GM12864 (cell line): Measurements from ENCODE around the gene HECW1.
A peak's percentile ranks its signal among the peaks of the same experiment; 100 is the strongest.

ENCODE experiments used
- DNase-seq: peaks from one replicate; pipeline ENCODE4 v3.0.0-alpha.2; 2011; ENCODE audit warnings: low read depth
- H3K4me3 ChIP-seq: 2 replicates; pipeline ENCODE4 v1.5.1; 2011; ENCODE audit warnings: mild to moderate bottlenecking, low read depth, low read length, control low read depth
- CTCF ChIP-seq: IDR thresholded peaks from 2 replicates; pipeline ENCODE4 v1.5.1; 2011; ENCODE audit warnings: low read depth, mild to moderate bottlenecking, moderate library complexity, low read length, control low read depth, inconsistent platforms; ENCODE audit errors: missing control alignments

HECW1 gene

GRCh38 chr7:43111630-43112458, 603 bp upstream of the HECW1 start:
- no peak overlapping the region for H3K4me3 ChIP-seq
- TF ChIP-seq CTCF: no peak
- DNase-seq: no peak

- TF ChIP-seq CTCF: no peak
- H3K4me3 ChIP-seq: peak overlapping the region; percentile 8; the same call in 1 of the 2 replicates
- DNase-seq: no peak
Measured at GRCh38 chr7:43112941-43113621, 634 bp downstream of the HECW1 start.

GRCh38 chr7:43113622-43114457, 1.4 kb downstream of the HECW1 start:
- no peak overlapping the region; the same call in 1 of the 2 replicates for H3K4me3 ChIP-seq
- no peak for TF ChIP-seq CTCF
- no peak for DNase-seq

GRCh38 chr7:43114458-43114780, 2.0 kb downstream of the HECW1 start:
- no peak for TF ChIP-seq CTCF
- H3K4me3 ChIP-seq: no peak overlapping the region
- DNase-seq: no peak

- no peak for DNase-seq
- H3K4me3 ChIP-seq: no peak overlapping the region
- TF ChIP-seq CTCF: no peak
Measured at GRCh38 chr7:43116451-43116850, 4.0 kb downstream of the HECW1 start.

GRCh38 chr7:43117095-43117494, 4.6 kb downstream of the HECW1 start:
- no peak for DNase-seq
- no peak overlapping the region for H3K4me3 ChIP-seq
- no peak for TF ChIP-seq CTCF
